ENCODE data around the gene TAF4. TPM values are rescaled to one million over a fixed set of nuclear protein-coding genes. Genes with fewer than 3 reads are reported as not detected.

TAF4 gene
- total and polyA plus RNA-seq, 7 experiments from 2014 or later: 0.74 to 43.7 (median 20.8) TPM

GRCh38 chr20:61933951-61934715, 131.5 kb downstream of the TAF4 start:
- no peaks in the 10 kb centered on the region for H3K9me3 Mint-ChIP-seq
- H3K27me3 ChIP-seq (ENCODE audit: control insufficient read depth in 2 of 2, insufficient read depth in 2 of 2, low read length in 2 of 2): no peaks in the 10 kb centered on the region
- H3K27me3 Mint-ChIP-seq: peaks cover 0 to 13% (median 0%) of the 10 kb centered on the region in 5 donors
- no peak overlapping the region for H3K27ac ChIP-seq (ENCODE audit: low read depth, low read length)
- ChIA-PET CTCF (no interaction called here), POLR2A (no interaction called here)
- no peaks in the 10 kb centered on the region for H3K9me3 ChIP-seq (ENCODE audit: control insufficient read depth in 2 of 3, low read length in 3 of 3)
- H3K4me1 ChIP-seq (ENCODE audit: control insufficient read depth in 2 of 2, insufficient read depth in 2 of 2, low read length in 2 of 2): no peaks in the 10 kb centered on the region
- DNase-seq (peak in 2 of 9 donors; percentile 1 to 18), ATAC-seq (no peak)
- H3K4me1 Mint-ChIP-seq: no peaks in the 10 kb centered on the region
- intact Hi-C loops (cut with micrococcal nuclease): no loop called here
- no peak overlapping the region for H3K4me3 ChIP-seq (ENCODE audit: low read length)
- no peak overlapping the region for H3K4me3 Mint-ChIP-seq
- no peaks in the 10 kb centered on the region for H3K36me3 ChIP-seq (ENCODE audit: control insufficient read depth in 2 of 3, insufficient read depth in 3 of 3, low read length in 3 of 3)
- no peak overlapping the region for H3K27ac Mint-ChIP-seq
- no peaks in the 10 kb centered on the region for H3K36me3 Mint-ChIP-seq

- Histone ChIP-seq H3K27ac (ENCODE audit: low read depth, low read length) (no peak overlapping the region), H3K4me3 (ENCODE audit: low read length) (no peak overlapping the region), H3K9me3 (ENCODE audit: control insufficient read depth in 2 of 3, low read length in 3 of 3) (no peaks in the 10 kb centered on the region), H3K36me3 (ENCODE audit: control insufficient read depth in 2 of 3, insufficient read depth in 3 of 3, low read length in 3 of 3) (no peaks in the 10 kb centered on the region), H3K27me3 (ENCODE audit: control insufficient read depth in 2 of 2, insufficient read depth in 2 of 2, low read length in 2 of 2) (no peaks in the 10 kb centered on the region), H3K4me1 (ENCODE audit: control insufficient read depth in 2 of 2, insufficient read depth in 2 of 2, low read length in 2 of 2) (no peaks in the 10 kb centered on the region)
- CTCF ChIA-PET: no interaction called here
- peaks cover 0 to under 1% (median 0%) of the 10 kb centered on the region in 11 donors for H3K9me3 Mint-ChIP-seq
- no peak overlapping the region for H3K27ac Mint-ChIP-seq
- DNase-seq (peak in 2 of 9 donors; percentile 4), ATAC-seq (no peak)
- H3K4me1 Mint-ChIP-seq: no peaks in the 10 kb centered on the region
- intact Hi-C loops (cut with micrococcal nuclease): no loop called here
- POLR2A ChIA-PET: no interaction called here
- H3K27me3 Mint-ChIP-seq: peaks cover 0 to 13% (median 0%) of the 10 kb centered on the region in 5 donors
- no peak overlapping the region for H3K4me3 Mint-ChIP-seq
- H3K36me3 Mint-ChIP-seq: no peaks in the 10 kb centered on the region
Measured at GRCh38 chr20:61933481-61933950, 132.2 kb downstream of the TAF4 start.

GRCh38 chr20:61932711-61933480, 132.8 kb downstream of the TAF4 start:
- no peak for ATAC-seq
- DNase-seq: peak in 3 of 9 donors; percentile 1 to 17 (median 4)

GRCh38 chr20:61932199-61932592, 133.5 kb downstream of the TAF4 start:
- no peak overlapping the region for H3K27ac Mint-ChIP-seq
- H3K4me3 Mint-ChIP-seq: no peak overlapping the region
- Histone ChIP-seq H3K27ac (ENCODE audit: low read depth, low read length) (no peak overlapping the region), H3K4me1 (ENCODE audit: control insufficient read depth in 2 of 2, insufficient read depth in 2 of 2, low read length in 2 of 2) (no peaks in the 10 kb centered on the region), H3K36me3 (ENCODE audit: control insufficient read depth in 2 of 3, insufficient read depth in 3 of 3, low read length in 3 of 3) (no peaks in the 10 kb centered on the region), H3K27me3 (ENCODE audit: control insufficient read depth in 2 of 2, insufficient read depth in 2 of 2, low read length in 2 of 2) (no peaks in the 10 kb centered on the region), H3K4me3 (ENCODE audit: low read length) (no peak overlapping the region), H3K9me3 (ENCODE audit: control insufficient read depth in 2 of 3, low read length in 3 of 3) (no peaks in the 10 kb centered on the region)
- ChIA-PET POLR2A (no interaction called here), CTCF (no interaction called here)
- no peak for ATAC-seq
- peaks cover 0 to 1% (median 0%) of the 10 kb centered on the region in 11 donors for H3K9me3 Mint-ChIP-seq
- peak in 2 of 9 donors; percentile 0 to 11 for DNase-seq
- H3K4me1 Mint-ChIP-seq: no peaks in the 10 kb centered on the region
- no peaks in the 10 kb centered on the region for H3K36me3 Mint-ChIP-seq
- H3K27me3 Mint-ChIP-seq: peaks cover 0 to 13% (median 0%) of the 10 kb centered on the region in 5 donors
- intact Hi-C loops (cut with micrococcal nuclease): no loop called here

More at GRCh38 chr20:61932711-61933480, 132.8 kb downstream of the TAF4 start:
- no peaks in the 10 kb centered on the region for H3K4me1 Mint-ChIP-seq
- ChIA-PET POLR2A (no interaction called here), CTCF (no interaction called here)
- peaks cover 0 to 13% (median 0%) of the 10 kb centered on the region in 5 donors for H3K27me3 Mint-ChIP-seq
- H3K9me3 ChIP-seq (ENCODE audit: control insufficient read depth in 2 of 3, low read length in 3 of 3): no peaks in the 10 kb centered on the region
- no peak overlapping the region for H3K4me3 ChIP-seq (ENCODE audit: low read length)
- H3K36me3 ChIP-seq (ENCODE audit: control insufficient read depth in 2 of 3, insufficient read depth in 3 of 3, low read length in 3 of 3): no peaks in the 10 kb centered on the region
- no peak overlapping the region for H3K27ac ChIP-seq (ENCODE audit: low read depth, low read length)
- no peak overlapping the region for H3K27ac Mint-ChIP-seq
- H3K4me3 Mint-ChIP-seq: no peak overlapping the region
- intact Hi-C loops (cut with micrococcal nuclease): no loop called here
- H3K36me3 Mint-ChIP-seq: no peaks in the 10 kb centered on the region
- no peaks in the 10 kb centered on the region for H3K4me1 ChIP-seq (ENCODE audit: control insufficient read depth in 2 of 2, insufficient read depth in 2 of 2, low read length in 2 of 2)
- no peaks in the 10 kb centered on the region for H3K27me3 ChIP-seq (ENCODE audit: control insufficient read depth in 2 of 2, insufficient read depth in 2 of 2, low read length in 2 of 2)
- H3K9me3 Mint-ChIP-seq: peaks cover 0 to 1% (median 0%) of the 10 kb centered on the region in 11 donors

- Histone ChIP-seq H3K4me3 (ENCODE audit: low read length) (no peak overlapping the region), H3K4me1 (ENCODE audit: control insufficient read depth in 2 of 2, insufficient read depth in 2 of 2, low read length in 2 of 2) (no peaks in the 10 kb centered on the region), H3K36me3 (ENCODE audit: control insufficient read depth in 2 of 3, insufficient read depth in 3 of 3, low read length in 3 of 3) (no peaks in the 10 kb centered on the region), H3K27me3 (ENCODE audit: control insufficient read depth in 2 of 2, insufficient read depth in 2 of 2, low read length in 2 of 2) (no peaks in the 10 kb centered on the region), H3K27ac (ENCODE audit: low read depth, low read length) (no peak overlapping the region), H3K9me3 (ENCODE audit: control insufficient read depth in 2 of 3, low read length in 3 of 3) (no peaks in the 10 kb centered on the region)
- no peaks in the 10 kb centered on the region for H3K36me3 Mint-ChIP-seq
- peaks cover 0 to 7% (median 0%) of the 10 kb centered on the region in 5 donors for H3K27me3 Mint-ChIP-seq
- H3K4me1 Mint-ChIP-seq: no peaks in the 10 kb centered on the region
- POLR2A ChIA-PET: no interaction called here
- no peak overlapping the region for H3K4me3 Mint-ChIP-seq
- no peak for ATAC-seq
- DNase-seq: peak in 1 of 9 donors; percentile 3
- intact Hi-C loops (cut with micrococcal nuclease): no loop called here
- H3K27ac Mint-ChIP-seq: no peak overlapping the region
- peaks cover 0 to 1% (median 0%) of the 10 kb centered on the region in 11 donors for H3K9me3 Mint-ChIP-seq
- CTCF ChIA-PET: no interaction called here
Measured at GRCh38 chr20:61931476-61932198, 134.0 kb downstream of the TAF4 start.

GRCh38 chr20:61930776-61931475, 134.8 kb downstream of the TAF4 start:
- peaks cover 0 to 6% (median 0%) of the 10 kb centered on the region in 5 donors for H3K27me3 Mint-ChIP-seq

More at GRCh38 chr20:61930776-61931475, 134.8 kb downstream of the TAF4 start:
- H3K9me3 ChIP-seq (ENCODE audit: control insufficient read depth in 2 of 3, low read length in 3 of 3): no peaks in the 10 kb centered on the region
- H3K4me1 Mint-ChIP-seq: no peaks in the 10 kb centered on the region
- no peaks in the 10 kb centered on the region for H3K36me3 ChIP-seq (ENCODE audit: control insufficient read depth in 2 of 3, insufficient read depth in 3 of 3, low read length in 3 of 3)
- ChIA-PET POLR2A (no interaction called here), CTCF (no interaction called here)
- H3K27ac Mint-ChIP-seq: no peak overlapping the region
- H3K4me3 Mint-ChIP-seq: no peak overlapping the region
- no peak for ATAC-seq
- DNase-seq: peak in 1 of 9 donors; percentile 3
- no peaks in the 10 kb centered on the region for H3K36me3 Mint-ChIP-seq
- no peaks in the 10 kb centered on the region for H3K27me3 ChIP-seq (ENCODE audit: control insufficient read depth in 2 of 2, insufficient read depth in 2 of 2, low read length in 2 of 2)
- H3K9me3 Mint-ChIP-seq: peaks cover 0 to 1% (median 0%) of the 10 kb centered on the region in 11 donors
- H3K4me3 ChIP-seq (ENCODE audit: low read length): no peak overlapping the region
- H3K4me1 ChIP-seq (ENCODE audit: control insufficient read depth in 2 of 2, insufficient read depth in 2 of 2, low read length in 2 of 2): no peaks in the 10 kb centered on the region
- intact Hi-C loops (cut with micrococcal nuclease): no loop called here
- H3K27ac ChIP-seq (ENCODE audit: low read depth, low read length): no peak overlapping the region

Measured in naive thymus-derived CD4-positive, alpha-beta T cell (primary cell).